Thyroid gland (tissue), 4 donors: ENCODE data around the gene MICU2. TPM values are rescaled to one million over a fixed set of nuclear protein-coding genes. Genes with fewer than 3 reads are reported as not detected.

Source experiments
- DNase-seq, 2 donors: peaks; one replicate each; pipeline ENCODE4 v3.0.0-alpha.2; 2019
- H3K27ac ChIP-seq, 3 donors: fragments of 200-600 bp; sonication (generic); 1 replicate in 2 of 3; 2 replicates in 1 of 3; pipeline ENCODE4 v1.5.1; 2016 to 2019; ENCODE audit warnings: mild to moderate bottlenecking in 1 of 3, moderate library complexity in 1 of 3
- H3K27me3 ChIP-seq: fragments of 200-600 bp; sonication (generic); one replicate; pipeline ENCODE4 v1.5.1; 2019
- H3K36me3 ChIP-seq, 2 donors: fragments of 200-600 bp; sonication (generic); one replicate each; pipeline ENCODE4 v1.5.1; 2016 to 2019
- H3K4me1 ChIP-seq, 2 donors: fragments of 200-600 bp; sonication (generic); one replicate each; pipeline ENCODE4 v1.5.1; 2017 to 2019
- H3K4me3 ChIP-seq, 3 donors: fragments of 200-600 bp; sonication (generic); replicated peaks in 1 of 3; 1 replicate in 2 of 3; 2 replicates in 1 of 3; pipeline ENCODE4 v1.5.1; 2016; ENCODE audit warnings: mild to moderate bottlenecking in 1 of 3
- H3K9me3 ChIP-seq: fragments of 200-600 bp; sonication (generic); one replicate; pipeline ENCODE4 v1.5.1; 2017
- POLR2A ChIP-seq, 2 donors: fragments of 450-650 bp; IDR thresholded peaks; one replicate each; pipeline ENCODE4 v1.6.1; 2017; ENCODE audit warnings: antibody characterized with exemption in 2 of 2, mild to moderate bottlenecking in 2 of 2, moderate library complexity in 1 of 2
- WGBS, 2 donors: methylation state at CpG; one replicate each; pipeline ENCODE4 v1.1.5; 2017; 5-methylcytosine and 5-hydroxymethylcytosine counted together
- intact Hi-C: fragments of 100-400 bp; cut with DNase I; formaldehyde crosslinking; loops from one replicate; pipeline ENCODE4 v1.15.1; 2023
- total RNA-seq, 4 donors: library from RNA; depleted of rRNA; stranded (reverse); fragments of >200 nt; gene quantifications; one replicate each; pipeline ENCODE4 v1.2.3, GENCODE V29; 2016
- TF ChIP-seq, protein P1 (sequence below), 6 experiments: fragments of 200-600 bp in 3 of 6; fragments of 450-650 bp in 3 of 6; sonication (generic) in 3 of 6; IDR thresholded peaks; one replicate each; pipeline ENCODE4 v1.5.1; 2016 to 2019; ENCODE audit warnings: antibody characterized with exemption in 6 of 6, mild to moderate bottlenecking in 2 of 6, inconsistent platforms in 1 of 6, moderate library complexity in 1 of 6

Gene MICU2
- total RNA-seq, 4 donors from 2014 or later = 55.3 to 127 (median 92.9) TPM

DNA sequence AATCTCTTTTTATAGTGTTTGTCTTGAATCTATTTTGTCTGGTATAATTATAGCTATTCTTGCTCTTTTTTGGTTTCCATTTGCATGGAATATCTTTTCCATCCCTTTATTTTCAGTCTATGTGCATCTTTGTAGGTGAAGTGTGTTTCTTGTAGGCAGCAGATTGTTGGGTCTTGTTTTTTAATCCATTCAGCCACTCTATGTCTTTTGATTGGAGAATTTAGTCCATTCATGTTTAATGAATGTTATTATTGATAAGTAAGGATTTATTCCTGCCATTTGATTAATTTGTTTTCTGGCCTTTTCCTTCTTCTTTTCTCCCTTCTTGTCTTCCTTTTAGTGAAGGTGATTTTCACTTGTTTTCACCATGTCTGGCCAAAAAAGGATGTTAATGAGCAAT, 133.2 kb downstream of the MICU2 start:
- no peak overlapping the region for H3K4me3 ChIP-seq
- intact Hi-C loops = no loop called here
- DNase-seq = no peak
- no peak overlapping the region for H3K27ac ChIP-seq
- no peaks in the 10 kb centered on the region for H3K27me3 ChIP-seq
- no peak for TF ChIP-seq POLR2A (IDR thresholded peaks at IDR 0.05)
- TF ChIP-seq, protein P1, sequence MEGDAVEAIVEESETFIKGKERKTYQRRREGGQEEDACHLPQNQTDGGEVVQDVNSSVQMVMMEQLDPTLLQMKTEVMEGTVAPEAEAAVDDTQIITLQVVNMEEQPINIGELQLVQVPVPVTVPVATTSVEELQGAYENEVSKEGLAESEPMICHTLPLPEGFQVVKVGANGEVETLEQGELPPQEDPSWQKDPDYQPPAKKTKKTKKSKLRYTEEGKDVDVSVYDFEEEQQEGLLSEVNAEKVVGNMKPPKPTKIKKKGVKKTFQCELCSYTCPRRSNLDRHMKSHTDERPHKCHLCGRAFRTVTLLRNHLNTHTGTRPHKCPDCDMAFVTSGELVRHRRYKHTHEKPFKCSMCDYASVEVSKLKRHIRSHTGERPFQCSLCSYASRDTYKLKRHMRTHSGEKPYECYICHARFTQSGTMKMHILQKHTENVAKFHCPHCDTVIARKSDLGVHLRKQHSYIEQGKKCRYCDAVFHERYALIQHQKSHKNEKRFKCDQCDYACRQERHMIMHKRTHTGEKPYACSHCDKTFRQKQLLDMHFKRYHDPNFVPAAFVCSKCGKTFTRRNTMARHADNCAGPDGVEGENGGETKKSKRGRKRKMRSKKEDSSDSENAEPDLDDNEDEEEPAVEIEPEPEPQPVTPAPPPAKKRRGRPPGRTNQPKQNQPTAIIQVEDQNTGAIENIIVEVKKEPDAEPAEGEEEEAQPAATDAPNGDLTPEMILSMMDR (IDR thresholded peaks at IDR 0.05) = no peak
- H3K36me3 ChIP-seq = no peaks in the 10 kb centered on the region
- H3K4me1 ChIP-seq = no peaks in the 10 kb centered on the region
- no peaks in the 10 kb centered on the region for H3K9me3 ChIP-seq

DNA sequence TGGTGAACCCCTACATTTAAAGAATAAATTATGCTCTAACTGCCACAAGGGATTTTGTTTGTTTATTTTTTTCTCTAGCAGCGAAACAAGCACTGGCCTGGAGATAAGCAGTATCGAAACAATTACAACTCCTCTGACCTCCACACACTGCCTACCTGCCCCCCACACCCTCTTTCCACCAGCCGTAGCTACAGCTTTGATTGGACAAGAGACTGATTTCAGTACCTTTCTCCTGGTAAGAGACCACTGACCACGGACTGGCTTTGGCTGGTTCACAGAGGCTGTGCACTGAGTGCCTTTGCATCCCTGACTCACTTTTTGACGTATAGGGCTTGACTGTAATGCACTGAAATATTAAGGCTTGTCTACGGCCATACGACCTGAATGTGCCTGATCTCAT, 137.4 kb downstream of the MICU2 start:
- no peak overlapping the region for H3K4me3 ChIP-seq
- no peak for TF ChIP-seq POLR2A (IDR thresholded peaks at IDR 0.05)
- TF ChIP-seq, protein P1 (IDR thresholded peaks at IDR 0.05) = no peak
- no peak for DNase-seq
- intact Hi-C loops = no loop called here
- no peaks in the 10 kb centered on the region for H3K27me3 ChIP-seq
- no peaks in the 10 kb centered on the region for H3K4me1 ChIP-seq
- H3K27ac ChIP-seq = peak overlapping the region in 1 of 3 donors; percentile 14
- no peaks in the 10 kb centered on the region for H3K9me3 ChIP-seq
- no peaks in the 10 kb centered on the region for H3K36me3 ChIP-seq
- 63 to 72% methylated on average over 7 of the region's 7 CpGs for WGBS, 2 donors

- peak overlapping the region in 2 of 3 donors; percentile 14 to 15 for H3K27ac ChIP-seq
- H3K27me3 ChIP-seq = no peaks in the 10 kb centered on the region
- no peaks in the 10 kb centered on the region for H3K4me1 ChIP-seq
- no peaks in the 10 kb centered on the region for H3K36me3 ChIP-seq
- no peak overlapping the region for H3K4me3 ChIP-seq
- intact Hi-C loops = no loop called here
- no peaks in the 10 kb centered on the region for H3K9me3 ChIP-seq
- TF ChIP-seq, protein P1 (IDR thresholded peaks at IDR 0.05) = no peak
- TF ChIP-seq POLR2A (IDR thresholded peaks at IDR 0.05) = no peak
- 34 to 43% methylated on average over 9 of the region's 9 CpGs for WGBS, 2 donors
- peak in 1 of 2 donors; percentile 27 for DNase-seq
Observed at GRCh38 chr13:21465710-21466160, 138.2 kb downstream of the MICU2 start.

DNA sequence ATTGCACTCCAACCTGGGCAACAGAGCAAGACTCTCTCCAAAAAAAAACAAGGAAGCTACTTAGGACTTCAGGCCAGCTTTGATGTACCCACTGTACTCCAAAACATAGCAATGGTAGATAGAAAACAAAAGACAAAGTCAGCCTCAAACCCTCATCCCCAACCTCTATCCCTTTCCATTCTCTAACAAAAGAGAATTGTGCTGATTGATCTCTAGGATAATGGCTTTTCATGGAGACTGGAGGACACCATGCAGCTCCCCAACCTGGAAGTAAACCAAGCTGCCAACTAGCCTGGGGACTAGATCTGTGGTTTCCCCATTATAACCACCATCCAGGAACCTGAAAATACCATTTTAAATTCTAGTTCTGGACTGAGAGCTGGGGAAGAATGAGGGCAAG, 140.5 kb downstream of the MICU2 start:
- Histone ChIP-seq H3K4me1 (no peaks in the 10 kb centered on the region), H3K4me3 (no peak overlapping the region), H3K36me3 (no peaks in the 10 kb centered on the region), H3K27ac (no peak overlapping the region), H3K27me3 (no peaks in the 10 kb centered on the region), H3K9me3 (no peaks in the 10 kb centered on the region)
- no peak for DNase-seq
- TF ChIP-seq POLR2A (IDR thresholded peaks at IDR 0.05) = no peak
- TF ChIP-seq, protein P1 (IDR thresholded peaks at IDR 0.05) = no peak
- intact Hi-C loops = no loop called here

GRCh38 chr13:21461131-21461530, 142.8 kb downstream of the MICU2 start:
- no peaks in the 10 kb centered on the region for H3K36me3 ChIP-seq
- intact Hi-C loops = no loop called here
- WGBS, 2 donors = 79 to 94% methylated on average over 3 of the region's 3 CpGs
- no peaks in the 10 kb centered on the region for H3K27me3 ChIP-seq
- H3K4me1 ChIP-seq = peaks cover 0 to 12% of the 10 kb centered on the region in 2 donors
- no peak overlapping the region for H3K27ac ChIP-seq
- no peak for DNase-seq
- TF ChIP-seq POLR2A (IDR thresholded peaks at IDR 0.05) = no peak
- TF ChIP-seq, protein P1 (IDR thresholded peaks at IDR 0.05) = no peak
- H3K9me3 ChIP-seq = no peaks in the 10 kb centered on the region
- H3K4me3 ChIP-seq = no peak overlapping the region
